RWPE1 (cell line): ENCODE results near the gene KANSL3.
A peak's percentile ranks its signal among the peaks of the same experiment; 100 is the strongest.

Experiments
- CTCF ChIA-PET: fragments of 350-600 bp; sonication (Branson Sonifier 250); formaldehyde crosslinking; extraction: SDS; loops from one replicate; lab custom pipeline; 2021; lab: Yijun Ruan, JAX
- POLR2A ChIA-PET: fragments of 400-600 bp; formaldehyde crosslinking; extraction: SDS; loops from one replicate; lab custom pipeline; 2020; ENCODE audit warnings: antibody characterized with exemption; ENCODE audit not compliant: low non-redundant PET; lab: Yijun Ruan, JAX
- DNase-seq: peaks from one replicate; pipeline ENCODE4 v3.0.0; 2012; ENCODE audit warnings: low spot score
- H3K27ac ChIP-seq: fragments of 450-650 bp; 2 replicates; pipeline ENCODE4 v1.5.1; 2017
- TF ChIP-seq, protein P1 (sequence below): fragments of 450-650 bp; conservative IDR thresholded peaks from 2 replicates; pipeline ENCODE4 v1.5.1; 2017; ENCODE audit warnings: low read depth, mild to moderate bottlenecking

KANSL3 gene

DNA sequence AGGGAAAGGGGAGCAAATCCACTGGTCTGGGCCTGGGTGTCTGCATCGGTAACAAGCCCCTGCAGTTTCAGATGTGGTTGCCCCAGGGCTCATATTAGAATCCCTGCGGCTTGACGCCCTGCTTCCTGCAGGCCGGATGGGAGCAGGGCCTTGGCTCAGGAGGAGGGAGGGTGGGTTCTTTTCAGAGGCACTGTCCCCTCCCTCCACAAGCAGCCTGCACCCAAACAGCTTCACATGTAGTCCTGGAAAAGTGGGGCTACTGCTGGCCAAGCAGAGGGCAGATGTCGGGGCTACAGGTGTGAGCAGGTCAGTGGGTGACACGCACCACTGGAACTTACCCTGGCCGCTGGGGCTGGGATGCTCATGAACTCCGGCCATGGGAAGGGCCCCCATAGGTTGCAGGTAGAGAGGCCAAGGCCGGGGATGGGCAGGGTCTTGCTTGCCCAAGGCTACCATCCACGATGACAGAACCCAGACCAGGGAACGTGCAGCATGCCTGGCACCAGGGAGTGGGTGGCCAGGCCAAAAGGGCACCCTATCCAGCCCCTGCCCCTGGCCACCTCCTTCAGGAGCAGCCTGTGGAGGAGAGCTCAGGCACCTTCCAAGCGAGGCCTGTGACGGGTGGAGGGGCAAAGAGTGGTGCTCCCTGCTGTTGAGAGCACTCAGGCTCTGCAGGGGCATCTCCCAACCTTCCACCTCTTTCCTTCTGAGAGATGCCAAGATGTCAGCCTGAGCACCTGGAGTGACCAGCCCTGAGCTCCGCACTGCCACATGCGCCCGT, 84.7 kb downstream of the KANSL3 start:
- POLR2A ChIA-PET = no interaction called here
- CTCF ChIA-PET = interaction anchor here (0.6 to 1.4 kb wide), 11 partner anchors 8 to 191 kb away, joined by 3 to 8 read pairs (median 4); no protein-coding TSS in a partner anchor

DNA sequence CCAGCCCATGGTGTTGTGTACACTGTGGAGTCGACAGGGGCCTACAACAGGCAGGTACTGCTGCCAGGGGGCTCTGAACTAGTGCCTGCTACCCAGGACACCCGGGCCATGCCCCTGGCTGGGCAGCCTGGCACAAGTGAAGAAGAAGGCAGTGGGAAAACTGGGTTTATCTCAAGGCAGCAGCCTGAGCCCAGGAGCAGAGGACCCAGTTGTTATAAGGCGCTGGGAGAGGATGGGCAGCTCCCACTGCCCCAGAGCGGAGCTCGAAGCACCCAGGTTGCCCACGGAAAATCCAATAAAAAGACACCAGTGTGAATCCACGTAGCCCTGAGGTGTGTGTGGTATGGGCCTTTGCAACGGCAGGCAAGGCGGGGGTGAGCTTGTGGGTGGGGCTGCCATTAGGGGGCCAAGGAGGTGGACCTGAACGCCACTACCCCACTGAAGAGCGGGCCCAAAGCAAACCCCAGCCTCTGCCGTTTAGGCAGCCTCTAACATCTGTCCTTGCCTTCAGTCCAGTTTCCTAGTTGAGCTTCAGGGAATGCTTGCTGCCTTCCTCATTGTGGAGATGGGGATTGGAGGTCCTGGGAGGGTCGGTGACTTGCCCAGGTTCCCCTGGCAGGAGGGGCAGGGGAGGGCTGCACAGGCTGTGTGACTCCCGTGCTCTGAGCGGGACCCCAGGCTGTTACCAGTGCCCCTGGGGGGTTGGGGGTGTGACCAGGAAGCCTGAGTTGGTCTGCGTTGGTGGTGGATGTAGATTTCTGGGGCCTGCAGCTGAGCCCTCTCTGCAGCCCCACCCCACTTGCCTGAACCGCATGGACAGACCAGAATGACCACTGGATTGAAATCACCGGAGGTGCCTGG, 85.6 kb downstream of the KANSL3 start:
- CTCF ChIA-PET = interaction anchor here (0.8 to 1.1 kb wide), 2 partner anchors 22 to 36 kb away, joined by 3 to 4 read pairs; no protein-coding TSS in a partner anchor
- POLR2A ChIA-PET = no interaction called here
- H3K27ac ChIP-seq = no peak overlapping the region
- no peak for DNase-seq
- TF ChIP-seq, protein P1, sequence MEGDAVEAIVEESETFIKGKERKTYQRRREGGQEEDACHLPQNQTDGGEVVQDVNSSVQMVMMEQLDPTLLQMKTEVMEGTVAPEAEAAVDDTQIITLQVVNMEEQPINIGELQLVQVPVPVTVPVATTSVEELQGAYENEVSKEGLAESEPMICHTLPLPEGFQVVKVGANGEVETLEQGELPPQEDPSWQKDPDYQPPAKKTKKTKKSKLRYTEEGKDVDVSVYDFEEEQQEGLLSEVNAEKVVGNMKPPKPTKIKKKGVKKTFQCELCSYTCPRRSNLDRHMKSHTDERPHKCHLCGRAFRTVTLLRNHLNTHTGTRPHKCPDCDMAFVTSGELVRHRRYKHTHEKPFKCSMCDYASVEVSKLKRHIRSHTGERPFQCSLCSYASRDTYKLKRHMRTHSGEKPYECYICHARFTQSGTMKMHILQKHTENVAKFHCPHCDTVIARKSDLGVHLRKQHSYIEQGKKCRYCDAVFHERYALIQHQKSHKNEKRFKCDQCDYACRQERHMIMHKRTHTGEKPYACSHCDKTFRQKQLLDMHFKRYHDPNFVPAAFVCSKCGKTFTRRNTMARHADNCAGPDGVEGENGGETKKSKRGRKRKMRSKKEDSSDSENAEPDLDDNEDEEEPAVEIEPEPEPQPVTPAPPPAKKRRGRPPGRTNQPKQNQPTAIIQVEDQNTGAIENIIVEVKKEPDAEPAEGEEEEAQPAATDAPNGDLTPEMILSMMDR = no peak

More for the DNA sequence above, 84.7 kb downstream of the KANSL3 start:
- H3K27ac ChIP-seq = no peak overlapping the region
- no peak for DNase-seq
- TF ChIP-seq, protein P1 = no peak

DNA sequence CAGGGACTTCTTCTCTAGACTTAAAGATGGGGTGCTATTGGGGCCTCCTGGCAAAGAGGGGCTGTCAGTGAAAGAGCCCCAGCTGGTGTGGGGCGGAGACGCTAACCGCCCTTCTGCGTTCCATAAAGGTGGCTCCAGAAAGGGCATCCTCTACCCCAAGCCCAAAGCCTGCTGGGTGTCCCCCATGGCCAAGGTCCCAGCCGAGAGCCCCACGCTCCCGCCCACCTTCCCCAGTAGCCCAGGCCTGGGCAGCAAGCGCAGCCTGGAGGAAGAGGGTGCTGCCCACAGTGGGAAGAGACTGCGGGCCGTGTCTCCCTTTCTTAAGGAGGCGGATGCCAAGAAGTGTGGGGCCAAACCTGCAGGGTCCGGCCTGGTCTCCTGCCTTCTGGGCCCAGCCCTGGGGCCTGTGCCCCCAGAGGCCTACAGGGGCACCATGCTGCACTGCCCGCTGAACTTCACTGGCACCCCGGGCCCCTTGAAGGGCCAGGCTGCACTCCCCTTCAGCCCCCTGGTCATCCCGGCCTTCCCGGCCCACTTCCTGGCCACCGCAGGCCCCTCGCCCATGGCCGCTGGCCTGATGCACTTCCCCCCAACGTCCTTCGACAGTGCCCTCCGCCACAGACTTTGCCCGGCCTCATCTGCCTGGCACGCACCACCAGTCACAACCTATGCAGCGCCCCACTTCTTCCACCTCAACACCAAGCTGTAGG, 86.4 kb downstream of the KANSL3 start:
- TF ChIP-seq, protein P1 = no peak
- DNase-seq = no peak
- ChIA-PET CTCF (interaction anchor here (1.1 kb wide), 1 partner anchor 35 kb away, joined by 4 read pairs; no protein-coding TSS in a partner anchor), POLR2A (no interaction called here)
- no peak overlapping the region for H3K27ac ChIP-seq

DNA sequence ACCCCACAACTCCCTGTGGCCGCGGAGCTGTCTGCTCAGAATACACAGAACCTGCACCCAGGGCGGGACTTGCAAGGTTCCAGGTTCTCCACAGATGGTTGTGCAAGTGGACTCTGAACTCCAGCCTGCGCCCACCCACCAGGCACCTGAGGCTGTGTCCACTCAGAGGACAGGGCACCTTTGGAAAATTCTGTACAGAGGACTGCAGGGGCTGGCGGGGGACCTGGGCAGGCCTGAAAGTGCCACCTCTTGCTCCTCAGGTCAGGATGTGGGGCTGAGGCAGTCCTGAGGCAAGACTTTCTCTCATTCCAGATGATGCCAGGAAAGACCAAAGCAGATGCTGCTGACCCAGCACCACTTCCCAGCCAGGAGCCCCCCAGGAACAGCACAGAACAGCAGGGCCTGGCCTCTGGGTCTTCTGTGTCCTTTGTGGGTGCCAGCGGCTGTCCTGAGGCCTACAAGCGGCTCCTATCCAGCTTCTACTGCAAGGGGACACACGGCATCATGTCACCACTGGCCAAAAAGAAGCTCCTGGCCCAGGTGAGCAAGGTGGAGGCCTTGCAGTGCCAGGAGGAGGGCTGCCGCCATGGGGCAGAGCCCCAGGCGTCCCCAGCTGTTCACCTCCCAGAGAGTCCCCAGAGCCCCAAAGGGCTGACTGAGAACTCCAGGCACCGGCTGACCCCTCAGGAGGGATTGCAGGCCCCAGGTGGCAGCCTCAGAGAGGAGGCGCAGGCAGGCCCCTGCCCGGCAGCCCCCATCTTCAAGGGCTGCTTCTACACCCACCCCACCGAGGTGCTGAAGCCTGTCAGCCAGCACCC, 87.1 kb downstream of the KANSL3 start:
- ChIA-PET POLR2A (no interaction called here), CTCF (interaction anchor here (1.0 to 1.1 kb wide), 3 partner anchors 24 to 40 kb away, joined by 3 to 4 read pairs (median 4); no protein-coding TSS in a partner anchor)
- no peak overlapping the region for H3K27ac ChIP-seq
- TF ChIP-seq, protein P1 = no peak
- no peak for DNase-seq

DNA sequence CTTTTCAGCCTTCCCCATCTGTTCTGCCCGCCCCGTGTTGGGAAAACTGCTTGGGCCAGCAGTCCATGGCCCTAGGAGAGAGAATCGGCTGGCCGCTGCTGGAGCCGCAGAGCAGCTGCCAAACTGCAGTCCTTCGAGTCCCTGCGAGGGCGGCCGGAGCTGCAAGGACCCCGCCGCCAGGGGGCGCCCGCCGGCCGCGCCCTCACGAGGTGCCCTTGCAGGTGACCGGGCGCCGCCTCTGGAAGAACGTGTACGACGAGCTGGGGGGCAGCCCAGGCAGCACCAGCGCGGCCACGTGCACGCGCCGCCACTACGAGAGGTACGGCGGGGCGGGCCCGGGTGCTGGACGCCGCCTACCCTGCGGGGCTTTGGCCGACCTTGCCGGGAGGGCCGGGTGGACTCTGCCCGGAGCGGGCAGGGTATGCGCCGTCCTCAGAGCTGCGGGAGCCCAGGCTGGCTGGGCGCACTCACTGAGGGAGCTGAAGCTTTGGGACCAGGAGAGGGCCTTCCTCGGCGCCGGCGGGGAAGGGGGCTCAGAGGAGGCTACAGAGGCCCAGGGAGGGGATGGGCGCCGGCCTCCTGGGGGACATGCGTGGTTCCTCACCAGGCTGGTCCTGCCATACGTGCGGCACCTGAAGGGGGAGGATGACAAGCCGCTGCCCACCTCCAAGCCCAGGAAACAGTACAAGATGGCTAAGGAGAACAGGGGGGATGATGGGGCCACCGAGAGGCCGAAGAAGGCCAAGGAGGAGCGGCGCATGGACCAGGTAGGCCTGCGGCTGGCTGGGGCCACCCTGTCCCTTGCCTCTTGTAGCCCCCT, 87.9 kb downstream of the KANSL3 start:
- TF ChIP-seq, protein P1 = peak; percentile 67
- ChIA-PET POLR2A (no interaction called here), CTCF (interaction anchor here (0.5 to 1.3 kb wide), 11 partner anchors 8 to 290 kb away, joined by 3 to 6 read pairs (median 4); partner anchors contain the start of gene NEURL3)
- H3K27ac ChIP-seq = no peak overlapping the region
- DNase-seq = no peak
